SK-N-MC (cell line): Measurements from ENCODE around the gene CD163.

Experiments
- EZH2 ChIP-seq: fragments of 200-600 bp; sonication (generic); IDR thresholded peaks from one replicate; pipeline ENCODE4 v1.6.1; 2017; ENCODE audit warnings: antibody characterized with exemption
- POLR2AphosphoS5 ChIP-seq: IDR thresholded peaks from 2 replicates; pipeline ENCODE4 v1.6.1; 2012; ENCODE audit warnings: mild to moderate bottlenecking, low read depth, low read length, borderline replicate concordance

GRCh38 chr12:7479771-7480170 lies 23.8 kb downstream of the CD163 start:
- TF ChIP-seq EZH2, result no peak
- no peak for TF ChIP-seq POLR2AphosphoS5
